Measurements from ENCODE around the gene SARDH. TPM values are rescaled to one million over a fixed set of nuclear protein-coding genes. Genes with fewer than 3 reads are reported as not detected.
"Not testable (repeated sequence)": the region's sequence is repeated elsewhere in the genome, so short reads cannot be mapped to it uniquely, and the experiment has no call there.

Gene SARDH
- polyA plus RNA-seq, 2 donors, result 0.20 TPM

DNA sequence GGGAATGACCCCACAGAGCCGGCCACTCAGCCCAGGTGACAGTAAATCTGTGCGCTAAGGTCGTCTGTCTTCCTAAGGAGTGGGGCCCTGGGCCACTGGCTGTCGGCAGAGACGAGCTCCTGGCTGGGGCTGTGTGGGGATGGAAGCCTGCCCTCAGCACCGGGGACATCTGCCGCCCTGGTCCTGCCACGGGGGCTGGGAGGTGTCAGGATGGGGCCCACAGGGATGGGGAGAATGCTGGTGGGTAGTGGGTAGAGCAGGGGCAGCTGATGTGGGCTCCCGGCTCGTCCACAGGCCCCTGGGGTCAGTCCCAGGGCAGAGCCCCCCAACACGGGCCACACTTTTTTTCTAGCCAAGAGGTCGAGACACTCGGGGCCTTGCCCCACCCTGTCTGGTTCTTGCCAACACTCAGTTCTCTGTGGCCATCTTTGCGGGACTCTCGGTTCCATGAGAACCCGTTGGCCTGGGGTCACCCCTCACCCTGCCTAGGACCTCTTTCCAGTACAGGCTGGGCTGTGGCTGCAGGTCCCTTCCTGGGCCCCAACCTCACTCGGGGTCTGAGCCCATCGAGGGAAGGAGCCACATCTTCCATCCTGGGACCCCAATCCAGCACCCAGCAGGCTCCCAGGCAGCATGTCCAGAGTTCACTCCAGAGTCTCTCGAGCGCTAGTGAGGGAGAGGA, 57.0 kb downstream of the SARDH start:
- Histone ChIP-seq H3K36me3 (ENCODE audit: control insufficient read depth in 2 of 2, insufficient read depth in 2 of 2, low read length in 1 of 2) (no peaks in the 10 kb centered on the region), H3K9me3 (ENCODE audit: control insufficient read depth in 2 of 2, insufficient read depth in 1 of 2, low read depth in 1 of 2, low read length in 1 of 2) (no peaks in the 10 kb centered on the region), H3K27ac (ENCODE audit: low read depth in 2 of 2, low read length in 1 of 2) (no peak overlapping the region), H3K4me1 (ENCODE audit: control insufficient read depth in 2 of 2, insufficient read depth in 2 of 2, low read length in 1 of 2) (peaks cover 3 to 8% of the 10 kb centered on the region in 2 donors), H3K27me3 (ENCODE audit: control insufficient read depth in 1 of 2, insufficient read depth in 2 of 2, low read length in 2 of 2) (no peaks in the 10 kb centered on the region), H3K4me3 (ENCODE audit: low read depth in 1 of 2, low read length in 2 of 2) (no peak overlapping the region)
- WGBS, 2 donors, result 90 to 92% methylated on average over 19 to 20 of the region's 20 CpGs

DNA sequence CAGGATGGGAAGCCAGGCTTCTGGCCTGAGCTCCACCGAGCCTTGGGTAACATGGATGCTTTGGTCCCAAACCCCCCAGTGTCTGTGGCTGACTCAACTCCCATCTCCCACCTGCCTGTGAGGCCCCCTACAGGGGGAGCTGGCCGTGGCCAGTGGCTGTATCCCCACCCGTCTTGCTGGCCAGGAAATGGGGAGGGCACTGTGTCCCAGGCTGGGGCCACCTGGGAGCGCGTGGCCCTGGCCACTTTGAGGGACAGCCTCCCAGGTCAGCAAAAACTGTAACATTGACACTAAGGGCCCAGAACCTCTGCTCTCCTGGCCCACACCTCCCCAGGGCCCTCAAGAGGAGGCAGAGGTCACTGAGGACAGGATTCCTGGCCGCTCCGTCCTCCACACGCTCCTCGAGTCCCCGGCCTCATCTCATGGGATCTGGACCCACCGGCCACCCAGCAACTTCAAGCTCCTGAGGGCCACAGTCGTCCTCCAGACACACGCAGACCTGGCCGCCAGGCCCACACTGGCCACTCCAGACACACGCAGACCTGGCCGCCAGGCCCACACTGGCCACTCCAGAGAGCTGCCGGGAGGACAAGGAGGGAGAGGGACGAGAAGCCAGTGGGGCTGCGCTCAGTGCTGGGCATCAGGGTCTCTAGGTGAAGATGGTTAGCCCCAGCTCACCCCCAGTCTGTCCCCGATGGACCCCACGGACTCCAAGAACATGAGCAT, 57.7 kb downstream of the SARDH start:
- H3K36me3 ChIP-seq (ENCODE audit: control insufficient read depth in 2 of 2, insufficient read depth in 2 of 2, low read length in 1 of 2), result no peaks in the 10 kb centered on the region
- peaks cover 3 to 8% of the 10 kb centered on the region in 2 donors for H3K4me1 ChIP-seq (ENCODE audit: control insufficient read depth in 2 of 2, insufficient read depth in 2 of 2, low read length in 1 of 2)
- no peaks in the 10 kb centered on the region for H3K9me3 ChIP-seq (ENCODE audit: control insufficient read depth in 2 of 2, insufficient read depth in 1 of 2, low read depth in 1 of 2, low read length in 1 of 2)
- WGBS, 2 donors, result 92 to 93% methylated on average over 18 to 21 of the region's 21 CpGs
- no peak overlapping the region for H3K27ac ChIP-seq (ENCODE audit: low read depth in 2 of 2, low read length in 1 of 2)
- H3K27me3 ChIP-seq (ENCODE audit: control insufficient read depth in 1 of 2, insufficient read depth in 2 of 2, low read length in 2 of 2), result no peaks in the 10 kb centered on the region
- no peak overlapping the region for H3K4me3 ChIP-seq (ENCODE audit: low read depth in 1 of 2, low read length in 2 of 2)

DNA sequence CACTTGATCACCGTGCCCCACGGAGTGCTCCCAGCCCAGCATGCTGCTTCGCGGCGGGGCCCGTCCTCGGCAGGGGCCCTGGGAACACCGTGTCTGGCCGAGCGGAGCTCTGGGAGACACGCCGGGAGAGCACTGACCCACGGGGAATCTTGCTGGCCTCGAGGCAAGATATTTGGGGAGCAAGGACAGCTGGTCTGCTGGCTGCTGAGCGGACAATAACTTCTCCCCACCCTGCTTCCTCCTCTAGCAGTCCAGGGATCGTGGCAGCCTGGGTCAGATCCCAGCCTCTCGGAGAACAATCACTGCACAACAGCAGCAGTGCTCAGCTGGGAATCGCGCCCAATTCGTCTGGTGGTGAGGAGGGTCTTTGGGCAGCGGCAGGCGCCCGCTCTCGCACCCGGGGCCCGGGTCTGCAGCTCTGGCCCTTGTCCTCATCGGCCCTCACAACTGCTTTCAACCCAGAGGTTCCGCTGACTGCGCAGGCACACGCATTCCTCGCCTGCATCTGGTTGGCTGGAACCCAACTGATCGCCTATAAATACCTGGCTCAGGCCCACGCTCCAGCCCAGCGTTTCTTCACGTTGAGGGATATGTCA, 58.6 kb downstream of the SARDH start:
- Histone ChIP-seq H3K9me3 (ENCODE audit: control insufficient read depth in 2 of 2, insufficient read depth in 1 of 2, low read depth in 1 of 2, low read length in 1 of 2) (no peaks in the 10 kb centered on the region), H3K27ac (ENCODE audit: low read depth in 2 of 2, low read length in 1 of 2) (no peak overlapping the region), H3K4me1 (ENCODE audit: control insufficient read depth in 2 of 2, insufficient read depth in 2 of 2, low read length in 1 of 2) (peaks cover 3 to 8% of the 10 kb centered on the region in 2 donors), H3K36me3 (ENCODE audit: control insufficient read depth in 2 of 2, insufficient read depth in 2 of 2, low read length in 1 of 2) (no peaks in the 10 kb centered on the region), H3K4me3 (ENCODE audit: low read depth in 1 of 2, low read length in 2 of 2) (no peak overlapping the region), H3K27me3 (ENCODE audit: control insufficient read depth in 1 of 2, insufficient read depth in 2 of 2, low read length in 2 of 2) (no peaks in the 10 kb centered on the region)
- 68 to 76% methylated on average over 35 of the region's 35 CpGs for WGBS, 2 donors

DNA sequence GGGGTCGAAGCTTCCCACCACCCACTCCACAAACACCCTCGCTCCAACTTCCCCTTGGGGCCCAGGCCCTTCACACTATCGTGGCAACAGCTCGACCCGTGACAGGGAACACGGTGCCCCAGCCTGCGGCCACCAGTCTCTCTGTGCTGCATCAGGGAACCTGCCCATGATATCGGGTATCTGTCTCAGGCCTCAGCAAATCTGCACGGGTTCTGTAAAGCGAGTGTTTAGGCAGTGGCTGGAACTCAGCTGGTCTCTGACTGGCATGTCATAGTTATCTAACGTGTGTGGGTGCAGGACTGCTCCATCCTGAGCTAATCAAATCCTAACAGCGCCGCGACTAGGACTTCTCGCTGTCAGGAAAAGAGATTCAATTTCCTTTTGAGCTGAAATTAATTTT, 59.1 kb downstream of the SARDH start:
- Histone ChIP-seq H3K36me3 (ENCODE audit: control insufficient read depth in 2 of 2, insufficient read depth in 2 of 2, low read length in 1 of 2) (no peaks in the 10 kb centered on the region), H3K27ac (ENCODE audit: low read depth in 2 of 2, low read length in 1 of 2) (no peak overlapping the region), H3K4me3 (ENCODE audit: low read depth in 1 of 2, low read length in 2 of 2) (no peak overlapping the region), H3K27me3 (ENCODE audit: control insufficient read depth in 1 of 2, insufficient read depth in 2 of 2, low read length in 2 of 2) (no peaks in the 10 kb centered on the region), H3K9me3 (ENCODE audit: control insufficient read depth in 2 of 2, insufficient read depth in 1 of 2, low read depth in 1 of 2, low read length in 1 of 2) (no peaks in the 10 kb centered on the region), H3K4me1 (ENCODE audit: control insufficient read depth in 2 of 2, insufficient read depth in 2 of 2, low read length in 1 of 2) (peaks cover 3 to 8% of the 10 kb centered on the region in 2 donors)
- WGBS, 2 donors, result 77 to 80% methylated on average over 15 of the region's 15 CpGs

DNA sequence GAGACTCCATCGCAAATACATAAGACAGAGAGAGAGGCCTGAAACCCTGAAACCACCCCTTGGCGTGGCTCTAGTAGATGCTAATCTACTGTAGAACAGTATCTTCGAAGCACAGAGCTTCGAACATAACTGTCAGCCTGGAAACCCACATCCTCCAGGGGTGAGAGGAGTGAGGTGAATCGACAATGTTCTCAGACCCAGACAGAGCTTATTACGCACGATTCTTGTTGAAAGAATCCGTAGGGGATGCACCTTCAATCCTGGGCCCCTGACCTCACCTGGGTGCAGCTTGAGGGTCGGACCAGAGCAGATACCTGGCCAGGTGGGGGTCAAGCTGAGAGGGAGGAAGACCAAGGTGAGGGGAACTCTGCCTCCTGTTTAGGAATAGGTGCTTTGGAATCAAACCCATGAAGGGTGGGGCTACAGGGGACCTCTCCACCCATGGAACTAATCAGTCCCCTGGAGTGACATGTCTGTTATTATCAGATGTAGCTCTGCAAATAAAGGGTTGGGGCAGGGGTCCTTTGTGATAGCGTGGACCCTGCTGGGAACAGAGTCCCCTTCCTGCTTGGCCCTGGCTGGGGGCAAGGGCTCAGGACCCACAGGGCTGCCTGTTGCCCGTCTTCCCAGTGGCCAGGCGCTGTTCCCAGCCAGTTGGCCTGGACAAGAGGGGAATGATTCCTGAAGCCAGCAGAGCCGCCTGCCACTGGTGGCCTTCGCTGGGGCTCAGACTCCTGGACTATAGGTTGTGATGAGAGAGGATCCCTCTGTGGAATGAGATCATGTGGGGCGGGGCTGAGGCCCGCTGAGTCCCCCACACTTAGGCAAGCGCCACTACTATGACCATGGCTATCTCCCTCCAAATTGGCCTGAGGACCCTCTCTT, 60.8 kb downstream of the SARDH start:
- Histone ChIP-seq H3K9me3 (ENCODE audit: control insufficient read depth in 2 of 2, insufficient read depth in 1 of 2, low read depth in 1 of 2, low read length in 1 of 2) (no peaks in the 10 kb centered on the region), H3K27ac (ENCODE audit: low read depth in 2 of 2, low read length in 1 of 2) (peak overlapping the region; percentile 26 to 44), H3K27me3 (ENCODE audit: control insufficient read depth in 1 of 2, insufficient read depth in 2 of 2, low read length in 2 of 2) (no peaks in the 10 kb centered on the region), H3K36me3 (ENCODE audit: control insufficient read depth in 2 of 2, insufficient read depth in 2 of 2, low read length in 1 of 2) (no peaks in the 10 kb centered on the region), H3K4me1 (ENCODE audit: control insufficient read depth in 2 of 2, insufficient read depth in 2 of 2, low read length in 1 of 2) (peaks cover 2 to 3% of the 10 kb centered on the region in 2 donors), H3K4me3 (ENCODE audit: low read depth in 1 of 2, low read length in 2 of 2) (no peak overlapping the region)
- 80 to 86% methylated on average over 16 to 17 of the region's 17 CpGs for WGBS, 2 donors

DNA sequence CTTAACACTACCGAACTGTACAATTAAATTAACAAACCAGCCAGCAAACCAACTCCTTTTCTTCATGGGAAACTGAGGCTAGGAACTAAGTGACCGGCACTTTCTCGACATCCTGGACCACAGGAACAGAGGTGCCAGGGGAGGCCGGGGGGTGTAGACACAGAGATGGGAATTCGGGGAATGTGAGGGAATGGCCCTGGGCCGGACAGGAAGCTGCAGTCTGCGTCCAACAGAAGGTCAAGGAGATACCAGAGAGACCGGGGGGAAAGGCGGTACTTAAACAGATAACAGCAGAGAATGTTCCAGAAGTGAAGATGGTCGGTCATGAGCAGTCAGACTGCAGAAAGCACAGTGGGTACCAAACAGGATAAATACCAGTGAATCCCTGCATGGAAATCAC, 61.7 kb downstream of the SARDH start:
- WGBS, 2 donors, result 73 to 78% methylated on average over 10 of the region's 10 CpGs

DNA sequence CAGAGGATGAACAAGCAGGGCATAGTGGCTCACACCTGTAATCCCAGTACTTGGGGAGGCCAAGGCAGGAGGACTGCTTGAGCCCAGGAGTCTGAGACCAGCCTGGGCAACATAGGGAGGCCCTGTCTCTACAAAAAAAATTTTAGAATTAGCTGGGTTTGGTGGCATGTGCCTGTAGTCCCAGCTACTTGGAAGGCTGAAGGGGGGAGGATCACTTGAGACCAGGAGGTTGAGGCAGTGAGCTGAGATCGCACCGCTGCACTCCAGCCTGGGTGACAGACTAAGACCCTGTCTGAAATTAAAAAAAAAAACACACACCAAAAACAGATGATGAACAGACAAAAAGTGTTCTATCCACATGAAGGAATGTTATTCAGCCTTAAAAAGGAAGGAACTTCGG, 62.4 kb downstream of the SARDH start:
- WGBS, 2 donors, result 94 to 97% methylated on average over 3 of the region's 3 CpGs
- not testable (repeated sequence) for H3K4me3 ChIP-seq (ENCODE audit: low read depth in 1 of 2, low read length in 2 of 2); H3K9me3 ChIP-seq (ENCODE audit: control insufficient read depth in 2 of 2, insufficient read depth in 1 of 2, low read depth in 1 of 2, low read length in 1 of 2); H3K27ac ChIP-seq (ENCODE audit: low read depth in 2 of 2, low read length in 1 of 2); H3K4me1 ChIP-seq (ENCODE audit: control insufficient read depth in 2 of 2, insufficient read depth in 2 of 2, low read length in 1 of 2); H3K36me3 ChIP-seq (ENCODE audit: control insufficient read depth in 2 of 2, insufficient read depth in 2 of 2, low read length in 1 of 2); H3K27me3 ChIP-seq (ENCODE audit: control insufficient read depth in 1 of 2, insufficient read depth in 2 of 2, low read length in 2 of 2)

More for the DNA sequence above, 61.7 kb downstream of the SARDH start:
- Histone ChIP-seq H3K9me3 (ENCODE audit: control insufficient read depth in 2 of 2, insufficient read depth in 1 of 2, low read depth in 1 of 2, low read length in 1 of 2) (no peaks in the 10 kb centered on the region), H3K4me3 (ENCODE audit: low read depth in 1 of 2, low read length in 2 of 2) (no peak overlapping the region), H3K27ac (ENCODE audit: low read depth in 2 of 2, low read length in 1 of 2) (no peak overlapping the region), H3K36me3 (ENCODE audit: control insufficient read depth in 2 of 2, insufficient read depth in 2 of 2, low read length in 1 of 2) (no peaks in the 10 kb centered on the region), H3K27me3 (ENCODE audit: control insufficient read depth in 1 of 2, insufficient read depth in 2 of 2, low read length in 2 of 2) (no peaks in the 10 kb centered on the region), H3K4me1 (ENCODE audit: control insufficient read depth in 2 of 2, insufficient read depth in 2 of 2, low read length in 1 of 2) (peaks cover 0 to 2% of the 10 kb centered on the region in 2 donors)

DNA sequence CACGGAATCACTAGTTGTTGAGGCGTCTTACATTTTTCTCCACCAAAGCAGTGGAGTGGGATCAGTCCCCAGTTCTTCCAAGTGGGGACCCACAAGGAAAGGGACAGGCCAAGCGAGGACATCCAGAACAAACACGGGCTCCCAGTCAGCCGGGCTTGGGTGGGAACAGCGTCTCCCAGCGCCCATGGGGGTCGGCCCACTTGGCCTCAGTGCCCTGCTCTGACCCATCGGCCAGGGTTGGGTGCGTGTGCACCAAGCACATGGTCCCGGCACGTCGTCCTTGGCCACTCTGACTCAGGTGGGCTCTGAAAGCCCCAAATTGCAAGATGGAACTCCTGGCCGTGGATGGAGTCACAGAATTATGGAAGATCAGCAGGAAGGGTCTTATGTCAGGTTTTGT, 64.1 kb downstream of the SARDH start:
- WGBS, 2 donors, result 93 to 96% methylated on average over 14 of the region's 14 CpGs
- no peak overlapping the region for H3K27ac ChIP-seq (ENCODE audit: low read depth in 2 of 2, low read length in 1 of 2)
- no peak overlapping the region for H3K4me3 ChIP-seq (ENCODE audit: low read depth in 1 of 2, low read length in 2 of 2)
- H3K9me3 ChIP-seq (ENCODE audit: control insufficient read depth in 2 of 2, insufficient read depth in 1 of 2, low read depth in 1 of 2, low read length in 1 of 2), result no peaks in the 10 kb centered on the region
- peaks cover 0 to 3% of the 10 kb centered on the region in 2 donors for H3K4me1 ChIP-seq (ENCODE audit: control insufficient read depth in 2 of 2, insufficient read depth in 2 of 2, low read length in 1 of 2)
- no peaks in the 10 kb centered on the region for H3K27me3 ChIP-seq (ENCODE audit: control insufficient read depth in 1 of 2, insufficient read depth in 2 of 2, low read length in 2 of 2)
- H3K36me3 ChIP-seq (ENCODE audit: control insufficient read depth in 2 of 2, insufficient read depth in 2 of 2, low read length in 1 of 2), result no peaks in the 10 kb centered on the region

DNA sequence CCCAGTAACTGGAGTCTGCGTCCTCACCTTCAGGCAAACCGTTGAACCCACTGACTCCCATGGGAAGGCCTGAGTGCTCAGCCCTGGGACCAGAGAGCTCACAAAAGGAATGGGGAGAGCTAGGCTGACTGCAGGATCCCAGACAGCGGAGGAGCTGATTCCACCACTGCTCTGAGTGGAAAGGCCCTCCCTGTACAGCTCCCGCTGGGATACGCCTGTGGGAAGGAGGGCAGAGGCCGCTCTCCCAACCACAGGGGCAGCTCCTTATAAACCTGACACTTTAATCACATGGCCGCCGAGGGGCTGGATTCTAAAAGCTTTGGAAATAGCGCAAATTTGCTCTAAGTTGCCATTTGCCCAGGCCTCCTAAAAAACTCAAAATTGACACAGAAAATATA, 64.9 kb downstream of the SARDH start:
- Histone ChIP-seq H3K27me3 (ENCODE audit: control insufficient read depth in 1 of 2, insufficient read depth in 2 of 2, low read length in 2 of 2) (no peaks in the 10 kb centered on the region), H3K27ac (ENCODE audit: low read depth in 2 of 2, low read length in 1 of 2) (no peak overlapping the region), H3K36me3 (ENCODE audit: control insufficient read depth in 2 of 2, insufficient read depth in 2 of 2, low read length in 1 of 2) (no peaks in the 10 kb centered on the region), H3K4me3 (ENCODE audit: low read depth in 1 of 2, low read length in 2 of 2) (no peak overlapping the region), H3K4me1 (ENCODE audit: control insufficient read depth in 2 of 2, insufficient read depth in 2 of 2, low read length in 1 of 2) (peaks cover 0 to 3% of the 10 kb centered on the region in 2 donors), H3K9me3 (ENCODE audit: control insufficient read depth in 2 of 2, insufficient read depth in 1 of 2, low read depth in 1 of 2, low read length in 1 of 2) (no peaks in the 10 kb centered on the region)
- 86 to 88% methylated on average over 9 of the region's 9 CpGs for WGBS, 2 donors
